PC-3 (cell line): ENCODE measurements around the gene SCN10A. TPM values are rescaled to one million over a fixed set of nuclear protein-coding genes. Genes with fewer than 3 reads are reported as not detected.

Experiments used
- ATAC-seq: fragments of 200-7000 bp; cut with Tn5 transposase; 2 replicates; pipeline ENCODE4 v1.9.1; 2020; ENCODE audit warnings: mild to moderate bottlenecking, moderate library complexity
- BruUV-seq: library from RNA; stranded (reverse); fragments of 400-500 nt; replicated peaks from 2 replicates; lab custom pipeline; 2021; lab: Mats Ljungman, UMichigan
- CTCF ChIA-PET: fragments of 300-600 bp; sonication (Branson Sonifier 250); formaldehyde crosslinking; loops from one replicate; lab custom pipeline; 2022; ENCODE audit warnings: antibody characterized with exemption; lab: Charles Lee
- POLR2A ChIA-PET: fragments of 300-600 bp; sonication (Branson Sonifier 250); formaldehyde crosslinking; loops from one replicate; lab custom pipeline; 2022; ENCODE audit warnings: antibody characterized with exemption; ENCODE audit not compliant: unreplicated experiment; lab: Charles Lee
- DNase-seq: peaks from one replicate; pipeline ENCODE4 v3.0.0-alpha.2; 2015
- H2AFZ ChIP-seq: fragments of 300-600 bp; sonication (generic); 2 replicates; pipeline ENCODE4 v1.6.0; 2016; ENCODE audit warnings: antibody characterized with exemption, low read length
- H3F3A ChIP-seq: fragments of 300-600 bp; sonication (generic); one replicate; pipeline ENCODE4 v1.6.0; 2017; ENCODE audit warnings: antibody characterized with exemption, low read length, control low read depth, mild to moderate bottlenecking; ENCODE audit not compliant: unreplicated experiment
- H3K27ac ChIP-seq: fragments of 300-600 bp; sonication (generic); 2 replicates; pipeline ENCODE4 v1.5.1; 2016; ENCODE audit warnings: mild to moderate bottlenecking, low read length
- H3K27me3 ChIP-seq: fragments of 300-600 bp; sonication (generic); 2 replicates; pipeline ENCODE4 v1.6.1; 2016; ENCODE audit warnings: low read length, mixed read lengths
- H3K36me3 ChIP-seq: fragments of 300-600 bp; sonication (generic); 2 replicates; pipeline ENCODE4 v1.6.1; 2016; ENCODE audit warnings: low read depth, mixed run types, low read length, mixed read lengths
- H3K4me1 ChIP-seq: fragments of 300-600 bp; sonication (generic); 2 replicates; pipeline ENCODE4 v1.5.1; 2016; ENCODE audit warnings: low read length; ENCODE audit not compliant: insufficient read depth
- H3K4me2 ChIP-seq: fragments of 300-600 bp; sonication (generic); 2 replicates; pipeline ENCODE4 v1.6.0; 2016; ENCODE audit warnings: low read length
- H3K4me3 ChIP-seq: fragments of 300-600 bp; sonication (generic); 2 replicates; pipeline ENCODE4 v1.5.1; 2016; ENCODE audit warnings: mild to moderate bottlenecking, low read length, mixed read lengths
- H3K79me2 ChIP-seq: fragments of 300-600 bp; sonication (generic); 2 replicates; pipeline ENCODE4 v1.6.1; 2017; ENCODE audit warnings: low read length, mixed read lengths
- H3K9ac ChIP-seq: fragments of 300-600 bp; sonication (generic); 2 replicates; pipeline ENCODE4 v1.6.0; 2016; ENCODE audit warnings: mild to moderate bottlenecking, low read length
- H3K9me2 ChIP-seq: fragments of 300-600 bp; sonication (generic); replicated peaks from 2 replicates; pipeline ENCODE4 v1.6.1; 2016; ENCODE audit warnings: mixed run types, low read length, mixed read lengths
- H3K9me3 ChIP-seq: fragments of 300-600 bp; sonication (generic); 2 replicates; pipeline ENCODE4 v1.6.1; 2016; ENCODE audit warnings: low read length, mixed read lengths
- H4K20me1 ChIP-seq: fragments of 300-600 bp; sonication (generic); 2 replicates; pipeline ENCODE4 v1.6.1; 2016; ENCODE audit warnings: low read length, mixed read lengths
- EZH2 ChIP-seq: fragments of 300-600 bp; sonication (generic); IDR thresholded peaks from one replicate; pipeline ENCODE4 v1.6.1; 2017; ENCODE audit warnings: antibody characterized with exemption, mild to moderate bottlenecking, low read length; ENCODE audit not compliant: unreplicated experiment
- EZH2phosphoT487 ChIP-seq: fragments of 300-600 bp; sonication (generic); IDR thresholded peaks from 2 replicates; pipeline ENCODE4 v1.6.1; 2018; ENCODE audit warnings: mild to moderate bottlenecking, antibody characterized with exemption, low read length, borderline replicate concordance
- intact Hi-C: fragments of 100-400 bp; cut with micrococcal nuclease; formaldehyde crosslinking; loops from 2 replicates; pipeline ENCODE4 v1.9.0; 2023
- total RNA-seq: library from RNA; depleted of rRNA; stranded (reverse); fragments of >200 nt; gene quantifications from 2 replicates; pipeline ENCODE4 v1.2.3, GENCODE V29; 2014
- TF ChIP-seq, protein P1 (sequence below): fragments of 300-600 bp; sonication (generic); conservative IDR thresholded peaks from 2 replicates; pipeline ENCODE4 v1.5.1; 2017; ENCODE audit warnings: antibody characterized with exemption, low read depth, mild to moderate bottlenecking, low read length

Gene SCN10A
- total RNA-seq, 1 experiment from 2014 or later: not detected

DNA sequence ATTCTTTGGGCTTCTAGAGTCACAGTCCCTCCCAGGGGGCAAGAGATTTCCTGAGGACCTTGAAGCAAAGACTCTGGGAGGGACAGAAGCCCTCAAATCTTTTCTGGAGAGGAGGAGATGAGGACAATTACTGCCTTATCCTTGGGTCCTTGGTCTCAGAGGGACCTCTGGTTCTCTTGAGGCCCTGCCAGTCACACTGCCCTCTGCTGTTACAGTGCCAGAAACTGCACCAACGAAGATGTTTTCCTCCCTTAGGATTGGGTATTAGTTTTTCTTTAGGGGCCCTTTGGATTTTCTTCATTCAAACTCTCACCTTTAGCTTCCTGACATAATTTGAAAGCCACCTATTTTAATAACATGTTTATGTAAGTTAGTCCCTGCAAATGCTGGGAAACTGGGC, 108.3 kb downstream of the SCN10A start:
- CTCF ChIA-PET: no interaction called here

DNA sequence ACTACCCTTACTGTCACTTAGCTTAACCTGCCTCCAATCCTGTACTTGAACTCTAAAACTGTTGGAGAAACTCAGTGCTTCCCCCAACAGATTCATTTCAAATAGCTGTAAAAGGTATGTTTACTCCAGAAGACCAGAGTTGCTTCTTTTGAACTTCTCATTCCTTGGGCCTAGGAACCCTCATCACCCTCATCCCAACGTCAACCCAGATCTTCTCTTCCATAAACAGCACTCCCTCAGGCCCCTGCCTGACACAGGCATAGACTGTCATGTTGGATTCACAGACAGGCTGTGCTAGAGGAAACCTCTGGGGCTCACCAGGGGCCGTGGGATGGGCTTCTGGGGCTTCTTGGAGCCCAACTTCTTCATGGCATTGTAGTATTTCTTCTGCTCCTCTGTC, 109.1 kb downstream of the SCN10A start:
- no TSS peak for BruUV-seq
- no peaks in the 10 kb centered on the region for H4K20me1 ChIP-seq
- no peaks in the 10 kb centered on the region for H3K9me2 ChIP-seq
- H3K27me3 ChIP-seq: peaks cover 34% of the 10 kb centered on the region
- H3K9me3 ChIP-seq: no peaks in the 10 kb centered on the region
- ATAC-seq (no peak), DNase-seq (no peak)
- no peak overlapping the region for H3K9ac ChIP-seq
- no peak overlapping the region for H3K27ac ChIP-seq
- ChIA-PET CTCF (no interaction called here), POLR2A (no interaction called here)
- H3K4me1 ChIP-seq: no peaks in the 10 kb centered on the region
- no peak overlapping the region for H3K4me2 ChIP-seq
- H3K36me3 ChIP-seq: no peaks in the 10 kb centered on the region
- H3K4me3 ChIP-seq: no peak overlapping the region
- H3F3A ChIP-seq: no peaks in the 10 kb centered on the region
- no peak overlapping the region for H2AFZ ChIP-seq
- intact Hi-C loops: no loop called here
- H3K79me2 ChIP-seq: no peaks in the 10 kb centered on the region
- TF ChIP-seq, protein P1, sequence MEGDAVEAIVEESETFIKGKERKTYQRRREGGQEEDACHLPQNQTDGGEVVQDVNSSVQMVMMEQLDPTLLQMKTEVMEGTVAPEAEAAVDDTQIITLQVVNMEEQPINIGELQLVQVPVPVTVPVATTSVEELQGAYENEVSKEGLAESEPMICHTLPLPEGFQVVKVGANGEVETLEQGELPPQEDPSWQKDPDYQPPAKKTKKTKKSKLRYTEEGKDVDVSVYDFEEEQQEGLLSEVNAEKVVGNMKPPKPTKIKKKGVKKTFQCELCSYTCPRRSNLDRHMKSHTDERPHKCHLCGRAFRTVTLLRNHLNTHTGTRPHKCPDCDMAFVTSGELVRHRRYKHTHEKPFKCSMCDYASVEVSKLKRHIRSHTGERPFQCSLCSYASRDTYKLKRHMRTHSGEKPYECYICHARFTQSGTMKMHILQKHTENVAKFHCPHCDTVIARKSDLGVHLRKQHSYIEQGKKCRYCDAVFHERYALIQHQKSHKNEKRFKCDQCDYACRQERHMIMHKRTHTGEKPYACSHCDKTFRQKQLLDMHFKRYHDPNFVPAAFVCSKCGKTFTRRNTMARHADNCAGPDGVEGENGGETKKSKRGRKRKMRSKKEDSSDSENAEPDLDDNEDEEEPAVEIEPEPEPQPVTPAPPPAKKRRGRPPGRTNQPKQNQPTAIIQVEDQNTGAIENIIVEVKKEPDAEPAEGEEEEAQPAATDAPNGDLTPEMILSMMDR: no peak
- TF ChIP-seq EZH2: no peak
- TF ChIP-seq EZH2phosphoT487: no peak

More for the DNA sequence above, 108.3 kb downstream of the SCN10A start:
- Histone ChIP-seq H3K4me3 (no peak overlapping the region), H4K20me1 (no peaks in the 10 kb centered on the region), H3F3A (no peaks in the 10 kb centered on the region), H3K4me2 (no peak overlapping the region), H3K9ac (no peak overlapping the region), H3K9me2 (no peaks in the 10 kb centered on the region), H2AFZ (no peak overlapping the region), H3K27ac (no peak overlapping the region), H3K79me2 (no peaks in the 10 kb centered on the region), H3K36me3 (no peaks in the 10 kb centered on the region), H3K9me3 (no peaks in the 10 kb centered on the region), H3K4me1 (no peaks in the 10 kb centered on the region), H3K27me3 (peaks cover 34% of the 10 kb centered on the region)
- ATAC-seq (no peak), DNase-seq (peak; percentile 8)
- intact Hi-C loops: no loop called here
- BruUV-seq: no TSS peak
- POLR2A ChIA-PET: no interaction called here
- TF ChIP-seq, protein P1: peak; percentile 61
- TF ChIP-seq EZH2: no peak

DNA sequence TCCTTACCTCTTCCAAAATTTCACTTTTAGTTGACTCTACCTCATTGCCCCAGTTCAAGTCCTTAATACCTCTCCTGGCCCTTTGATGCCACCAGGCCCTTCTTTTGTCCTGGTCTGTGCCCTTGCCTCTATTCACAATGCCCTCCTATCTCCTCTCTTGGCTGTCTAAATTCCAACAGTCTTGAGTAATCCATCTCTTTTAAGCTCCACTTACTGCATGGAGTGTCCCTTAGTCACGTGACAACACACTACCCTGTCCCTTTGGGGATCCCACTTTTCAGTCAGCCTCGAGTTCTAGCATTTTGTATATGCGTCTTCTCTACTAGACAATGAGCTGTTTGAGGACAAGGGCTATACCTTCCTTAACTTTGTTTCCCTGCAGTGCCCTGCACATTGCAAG, 113.8 kb downstream of the SCN10A start:
- Histone ChIP-seq H3K9me3 (no peaks in the 10 kb centered on the region), H3K27ac (no peak overlapping the region), H3K36me3 (no peaks in the 10 kb centered on the region), H2AFZ (no peak overlapping the region), H3K9ac (no peak overlapping the region), H3K79me2 (no peaks in the 10 kb centered on the region), H3K9me2 (no peaks in the 10 kb centered on the region), H3F3A (no peaks in the 10 kb centered on the region), H3K27me3 (peaks cover 50% of the 10 kb centered on the region), H4K20me1 (no peaks in the 10 kb centered on the region), H3K4me1 (no peaks in the 10 kb centered on the region), H3K4me3 (no peak overlapping the region), H3K4me2 (no peak overlapping the region)
- POLR2A ChIA-PET: no interaction called here
- ATAC-seq (no peak), DNase-seq (no peak)
- no TSS peak for BruUV-seq
- intact Hi-C loops: no loop called here
- TF ChIP-seq, protein P1: no peak
- TF ChIP-seq EZH2phosphoT487 (no peak), EZH2 (no peak)
- CTCF ChIA-PET: no interaction called here
